Ascending aorta (tissue), 2 donors: ENCODE data around the gene TBC1D1. TPM values are rescaled to one million over a fixed set of nuclear protein-coding genes. Genes with fewer than 3 reads are reported as not detected.

ENCODE experiments used
- DNase-seq, 2 donors: peaks; one replicate each; pipeline ENCODE4 v3.0.0-alpha.2; 2019; ENCODE audit warnings: low spot score in 2 of 2
- H3K27ac ChIP-seq, 2 donors: fragments of 200-600 bp; sonication (generic); one replicate each; pipeline ENCODE4 v1.5.1; 2016 to 2017; ENCODE audit warnings: mild to moderate bottlenecking in 1 of 2
- H3K27me3 ChIP-seq: fragments of 200-600 bp; sonication (generic); one replicate; pipeline ENCODE4 v1.5.1; 2017
- H3K36me3 ChIP-seq, 2 donors: fragments of 200-600 bp; sonication (generic); one replicate each; pipeline ENCODE4 v1.5.1; 2016
- H3K4me1 ChIP-seq, 2 donors: fragments of 200-600 bp; sonication (generic); one replicate each; pipeline ENCODE4 v1.5.1; 2016 to 2017; ENCODE audit warnings: mild to moderate bottlenecking in 1 of 2
- H3K4me3 ChIP-seq, 2 donors: fragments of 200-600 bp; sonication (generic); one replicate each; pipeline ENCODE4 v1.5.1; 2016 to 2017; ENCODE audit warnings: mild to moderate bottlenecking in 1 of 2
- H3K9me3 ChIP-seq, 2 donors: fragments of 200-600 bp; sonication (generic); one replicate each; pipeline ENCODE4 v1.5.1; 2016
- CTCF ChIP-seq, 3 experiments: fragments of 200-600 bp in 2 of 3; fragments of 450-650 bp in 1 of 3; sonication (generic) in 2 of 3; IDR thresholded peaks; one replicate each; pipeline ENCODE4 v1.5.1; 2016 to 2019; ENCODE audit warnings: antibody characterized with exemption in 3 of 3, mild to moderate bottlenecking in 1 of 3, moderate library complexity in 1 of 3
- intact Hi-C: fragments of 100-400 bp; cut with DNase I; formaldehyde crosslinking; loops from one replicate; pipeline ENCODE4 v1.15.1; 2023
- total RNA-seq: library from RNA; depleted of rRNA; stranded (reverse); fragments of >200 nt; gene quantifications from one replicate; pipeline ENCODE4 v1.1.0, GENCODE V29; 2016

TBC1D1 gene
- total RNA-seq, 1 donor from 2014 or later = 132 TPM

DNA sequence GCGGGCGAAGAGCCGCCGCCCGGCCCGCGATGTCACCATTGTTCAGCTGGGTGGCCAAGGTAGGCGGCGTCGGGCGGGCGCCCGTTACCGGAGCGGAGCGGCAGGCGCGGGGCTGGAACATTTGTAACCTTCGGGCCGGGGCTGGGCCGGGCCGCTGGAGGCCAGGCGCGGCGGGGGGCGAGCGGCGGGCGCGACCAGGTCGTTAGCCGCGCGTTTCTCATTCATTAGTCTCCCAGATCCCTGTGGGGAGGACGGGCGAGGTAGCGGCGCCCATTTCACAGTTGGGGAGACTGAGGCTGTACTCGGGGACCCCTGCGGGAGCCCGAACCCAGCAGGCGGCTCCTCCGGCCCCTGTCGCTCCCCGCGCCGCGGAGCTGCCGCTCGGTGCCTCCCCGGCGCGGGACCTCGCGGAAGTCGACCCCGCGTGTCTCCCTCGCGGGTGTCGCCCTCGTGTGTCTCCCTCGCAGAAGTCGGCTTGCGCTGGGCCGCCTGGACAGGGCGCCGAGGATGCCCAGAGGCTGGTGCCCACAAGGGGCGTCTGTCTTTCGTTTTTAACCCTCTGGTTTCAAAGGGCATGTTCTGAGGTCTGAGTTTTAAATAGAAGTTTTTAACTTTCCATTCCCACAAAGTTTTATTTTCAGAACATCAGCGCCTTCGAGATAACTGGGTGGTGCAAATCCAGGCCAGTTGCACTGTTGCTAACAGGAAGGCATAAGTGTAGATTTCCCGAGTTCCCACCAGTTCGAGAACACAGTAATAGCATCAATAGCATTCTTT, 86.8 kb downstream of the TBC1D1 start:
- peaks cover 4 to 26% of the 10 kb centered on the region in 2 donors for H3K4me1 ChIP-seq
- intact Hi-C loops = loop anchor here (1.0 to 5.0 kb wide), 6 partner anchors 57 to 685 kb away; partner anchors contain the start of genes KLF3, PGM2 and RELL1
- DNase-seq = peak; percentile 44 to 90

DNA sequence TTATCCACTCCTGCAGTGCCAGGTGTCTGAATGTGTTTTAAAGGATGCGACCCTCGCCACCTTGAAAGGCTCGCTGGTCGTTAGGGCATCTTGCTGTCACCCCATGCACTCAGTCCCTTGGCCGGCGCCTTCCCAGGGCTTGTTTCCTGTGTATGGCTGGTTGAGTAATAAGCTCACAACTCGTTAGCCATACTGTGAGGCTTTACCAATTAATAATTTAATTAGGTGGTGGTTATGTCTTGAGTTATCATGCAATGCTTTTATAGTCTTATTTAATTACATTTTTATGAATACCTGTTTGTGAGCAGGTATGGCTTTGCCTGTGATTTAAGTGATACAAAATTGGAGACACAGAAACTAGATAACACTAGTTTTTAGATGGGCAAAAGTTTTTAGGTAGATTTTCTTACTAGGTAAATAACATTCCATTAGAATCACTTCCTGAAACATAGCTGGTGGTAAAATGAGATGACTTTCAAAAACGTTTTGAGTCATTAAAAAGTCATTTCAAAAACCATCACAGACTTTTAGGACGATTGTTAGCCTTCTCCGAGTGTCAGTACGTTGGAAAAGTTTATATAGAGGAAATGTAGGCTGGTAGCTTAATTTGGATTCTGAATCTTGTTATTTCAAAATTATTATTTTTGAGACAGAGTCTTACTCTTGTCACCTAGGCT, 87.5 kb downstream of the TBC1D1 start:
- peak; percentile 25 to 79 for DNase-seq
- Histone ChIP-seq H3K4me3 (peak overlapping the region; percentile 76 to 99), H3K36me3 (no peaks in the 10 kb centered on the region), H3K27me3 (no peaks in the 10 kb centered on the region), H3K9me3 (no peaks in the 10 kb centered on the region), H3K27ac (peak overlapping the region; percentile 97 to 99), H3K4me1 (peaks cover 4 to 33% of the 10 kb centered on the region in 2 donors)
- no peak for TF ChIP-seq CTCF (IDR thresholded peaks at IDR 0.05)
- intact Hi-C loops = loop anchor here (5.0 kb wide), 3 partner anchors 71 to 684 kb away; partner anchors contain the start of genes KLF3 and PGM2

More for the DNA sequence above, 86.8 kb downstream of the TBC1D1 start:
- peak overlapping the region; percentile 97 to 99 for H3K27ac ChIP-seq
- H3K4me3 ChIP-seq = peak overlapping the region; percentile 76 to 99
- TF ChIP-seq CTCF (IDR thresholded peaks at IDR 0.05) = peak; percentile 76 to 86 (median 78)
- H3K27me3 ChIP-seq = no peaks in the 10 kb centered on the region
- H3K36me3 ChIP-seq = no peaks in the 10 kb centered on the region
- H3K9me3 ChIP-seq = no peaks in the 10 kb centered on the region

DNA sequence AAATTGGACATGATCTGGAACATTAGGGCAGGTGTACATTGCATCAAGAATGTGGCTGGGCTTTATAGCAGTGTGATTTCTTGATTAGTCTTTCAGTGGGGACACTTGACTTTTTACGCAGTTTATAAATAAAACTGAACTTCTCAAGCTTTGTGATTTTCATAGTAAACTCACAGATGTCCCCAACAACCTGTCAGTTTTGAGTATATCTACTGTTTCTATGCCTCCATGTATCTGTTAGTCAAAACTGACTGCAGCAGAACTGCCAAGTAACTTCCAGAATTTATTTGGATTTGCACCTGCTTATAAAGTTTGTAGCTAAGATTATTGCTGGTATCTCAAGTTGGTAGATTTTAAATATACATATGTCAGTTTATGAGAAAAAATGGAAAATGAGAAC, 89.4 kb downstream of the TBC1D1 start:
- no peaks in the 10 kb centered on the region for H3K27me3 ChIP-seq
- no peak for TF ChIP-seq CTCF (IDR thresholded peaks at IDR 0.05)
- H3K9me3 ChIP-seq = no peaks in the 10 kb centered on the region
- no peak overlapping the region for H3K4me3 ChIP-seq
- intact Hi-C loops = no loop called here
- no peaks in the 10 kb centered on the region for H3K36me3 ChIP-seq
- peaks cover 4 to 34% of the 10 kb centered on the region in 2 donors for H3K4me1 ChIP-seq
- DNase-seq = no peak
- no peak overlapping the region for H3K27ac ChIP-seq

- peaks cover 4 to 37% of the 10 kb centered on the region in 2 donors for H3K4me1 ChIP-seq
- intact Hi-C loops = no loop called here
- H3K27ac ChIP-seq = peak overlapping the region; percentile 70 to 72
- no peak for TF ChIP-seq CTCF (IDR thresholded peaks at IDR 0.05)
- H3K4me3 ChIP-seq = peak overlapping the region in 1 of 2 donors; percentile 19
- H3K9me3 ChIP-seq = no peaks in the 10 kb centered on the region
- DNase-seq = no peak
- H3K27me3 ChIP-seq = no peaks in the 10 kb centered on the region
- no peaks in the 10 kb centered on the region for H3K36me3 ChIP-seq
These were observed 90.5 kb downstream of the TBC1D1 start for GRCh38 chr4:37981425-37981824.

GRCh38 chr4:37981844-37982720, 91.2 kb downstream of the TBC1D1 start:
- intact Hi-C loops = no loop called here
- peaks cover 4 to 32% of the 10 kb centered on the region in 2 donors for H3K4me1 ChIP-seq
- no peaks in the 10 kb centered on the region for H3K9me3 ChIP-seq
- H3K27ac ChIP-seq = peak overlapping the region; percentile 70 to 72
- TF ChIP-seq CTCF (IDR thresholded peaks at IDR 0.05) = no peak
- no peaks in the 10 kb centered on the region for H3K36me3 ChIP-seq
- no peak for DNase-seq
- H3K4me3 ChIP-seq = peak overlapping the region in 1 of 2 donors; percentile 19
- no peaks in the 10 kb centered on the region for H3K27me3 ChIP-seq
